Activated effector memory CD4-positive, alpha-beta T cell treated with anti-CD3 and anti-CD28 coated beads, Interleukin-2, amount 50 U/mL, for 16 hours (primary cell): ENCODE measurements around the gene DDR2.
"Not testable (repeated sequence)": the region's sequence is repeated elsewhere in the genome, so short reads cannot be mapped to it uniquely, and the experiment has no call there.

Experiments
- DNase-seq: peaks from one replicate; pipeline ENCODE4 v3.0.0-alpha.2; 2020

DDR2 gene

DNA sequence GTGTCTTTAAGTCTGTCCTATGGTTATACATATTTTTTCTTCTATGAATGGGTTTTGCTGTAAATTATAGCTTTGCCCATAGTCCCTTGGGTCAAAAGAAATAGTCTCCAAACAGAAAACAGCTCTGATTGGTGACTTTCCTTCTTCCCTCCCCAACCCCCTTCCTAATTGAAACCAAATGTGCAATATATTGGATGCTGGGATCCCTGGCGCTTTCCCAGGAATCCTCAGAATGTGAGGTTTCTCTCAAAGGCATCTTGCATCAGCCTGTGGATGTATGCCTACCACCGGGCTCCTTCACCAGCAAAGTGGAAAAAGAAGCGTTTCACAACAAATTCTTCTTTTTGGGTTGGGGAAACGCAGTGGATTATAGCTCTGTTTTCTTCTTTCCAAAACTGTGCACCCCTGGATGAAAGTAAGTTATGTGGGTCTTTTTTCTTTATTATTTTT, at the start of gene DDR2:
Gene DDR2 (plus strand): TSS at position 248 of the 450 bp plus-strand sequence. CDS start 86,600 bp downstream, outside the sequence.
- no peak for DNase-seq

DNA sequence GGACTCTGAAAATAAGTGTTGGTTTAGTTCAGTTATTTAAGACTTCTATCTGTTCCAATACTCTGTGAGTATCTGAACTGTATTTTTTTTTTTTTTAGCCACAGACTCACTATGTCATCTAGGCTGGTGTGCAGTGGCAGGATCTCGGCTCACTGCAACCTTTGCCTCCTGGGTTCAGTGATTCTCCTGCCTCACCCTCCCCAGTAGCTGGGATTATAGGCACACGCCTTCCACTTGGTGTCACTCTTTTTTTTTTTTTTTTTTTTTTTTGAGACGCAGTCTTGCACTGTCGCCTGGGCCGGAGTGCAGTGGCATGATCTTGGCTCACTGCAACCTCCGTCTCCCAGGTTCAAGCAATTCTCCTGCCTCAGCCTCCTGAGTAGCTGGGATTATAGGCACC, 49.4 kb upstream of the DDR2 start:
- DNase-seq, result not testable (repeated sequence)

DNA sequence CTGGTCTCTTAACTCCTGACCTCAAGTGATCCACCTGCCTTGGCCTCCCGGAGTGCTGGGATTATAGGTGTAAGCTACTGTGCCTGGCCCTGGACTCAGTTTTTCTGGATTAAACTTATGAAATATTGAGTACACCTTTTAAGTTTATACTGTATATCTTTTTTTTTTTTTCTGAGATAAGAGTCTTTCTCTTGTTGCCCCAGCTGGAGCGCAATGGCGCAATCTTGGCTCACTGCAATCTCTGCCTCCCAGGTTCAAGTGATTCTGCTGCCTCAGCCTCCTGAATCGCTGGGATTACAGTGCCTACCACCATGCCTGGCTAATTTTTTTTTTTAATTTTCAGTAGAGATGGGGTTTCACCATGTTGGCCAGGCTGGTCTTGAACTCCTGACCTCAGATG, 47.2 kb upstream of the DDR2 start:
- DNase-seq, result not testable (repeated sequence)

DNA sequence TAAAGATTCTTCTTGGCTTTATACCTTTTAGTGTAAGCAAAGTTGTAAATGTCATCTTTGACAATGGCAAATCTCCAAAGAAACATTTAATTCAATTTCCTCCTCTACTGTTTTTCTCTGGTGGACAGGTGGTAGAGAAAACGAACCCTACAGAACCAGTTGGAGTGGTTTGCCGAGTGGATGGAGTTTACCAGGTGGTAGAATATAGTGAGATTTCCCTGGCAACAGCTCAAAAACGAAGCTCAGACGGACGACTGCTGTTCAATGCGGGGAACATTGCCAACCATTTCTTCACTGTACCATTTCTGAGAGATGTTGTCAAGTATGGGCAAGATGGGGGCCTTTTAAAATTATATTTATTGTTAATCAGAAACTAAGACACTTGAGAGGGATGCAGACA, 44.9 kb upstream of the DDR2 start:
- no peak for DNase-seq

DNA sequence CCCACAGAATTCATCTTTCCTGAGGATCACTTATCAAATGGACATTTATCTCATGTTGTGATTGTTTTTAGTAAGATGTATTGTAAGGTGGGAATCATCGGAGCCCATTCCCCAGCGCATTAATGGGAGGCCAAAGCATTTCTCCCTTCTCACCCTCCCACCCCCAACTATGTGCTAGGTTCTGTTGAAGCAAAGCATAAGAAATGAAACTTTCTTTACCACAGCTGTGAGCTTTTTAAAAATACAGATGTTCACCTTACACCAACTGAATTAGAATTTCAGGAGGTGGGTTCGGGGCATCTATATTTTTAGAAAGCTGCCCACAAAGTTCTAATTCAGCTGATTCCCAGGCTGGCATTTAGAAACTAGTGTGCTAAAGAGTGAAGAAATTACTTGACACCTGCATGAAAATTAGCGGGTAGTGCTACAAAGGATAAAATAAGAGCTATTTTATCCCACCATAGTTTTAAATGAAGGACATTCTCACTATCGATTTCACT, 44.5 kb upstream of the DDR2 start:
- no peak for DNase-seq

DNA sequence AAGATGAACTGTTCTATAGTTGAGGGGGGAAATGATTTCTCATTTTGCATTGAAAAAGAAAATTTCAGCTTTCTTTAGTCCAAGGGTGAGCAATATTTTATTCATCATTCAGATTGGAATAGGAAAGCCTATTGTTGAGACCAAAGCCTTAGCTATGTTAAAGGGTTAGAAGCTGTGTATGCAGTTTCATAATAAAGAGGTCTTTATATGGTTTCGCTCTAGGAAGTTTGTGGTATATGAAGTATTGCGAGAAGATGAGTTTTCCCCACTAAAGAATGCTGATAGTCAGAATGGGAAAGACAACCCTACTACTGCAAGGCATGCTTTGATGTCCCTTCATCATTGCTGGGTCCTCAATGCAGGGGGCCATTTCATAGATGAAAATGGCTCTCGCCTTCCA, 42.2 kb upstream of the DDR2 start:
- DNase-seq, result no peak

DNA sequence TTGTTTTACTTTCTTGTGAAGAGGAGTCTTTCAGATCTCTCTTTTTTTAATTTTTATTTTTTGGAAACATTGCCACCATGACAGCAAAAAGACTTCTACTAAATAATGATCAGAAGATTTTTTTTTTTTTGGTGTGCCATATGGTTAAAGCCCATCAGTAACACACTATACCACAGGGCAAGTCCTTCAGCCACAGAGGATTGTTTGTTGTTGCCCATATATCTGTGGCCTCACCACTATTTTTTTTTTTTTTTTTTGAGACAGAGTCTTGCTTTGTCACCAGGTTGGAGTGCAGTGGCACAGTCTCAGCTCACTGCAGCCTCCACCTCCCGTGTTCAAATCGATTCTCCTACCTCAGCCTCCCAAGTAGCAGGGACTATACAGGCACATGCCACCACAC, 41.6 kb upstream of the DDR2 start:
- DNase-seq, result no peak

DNA sequence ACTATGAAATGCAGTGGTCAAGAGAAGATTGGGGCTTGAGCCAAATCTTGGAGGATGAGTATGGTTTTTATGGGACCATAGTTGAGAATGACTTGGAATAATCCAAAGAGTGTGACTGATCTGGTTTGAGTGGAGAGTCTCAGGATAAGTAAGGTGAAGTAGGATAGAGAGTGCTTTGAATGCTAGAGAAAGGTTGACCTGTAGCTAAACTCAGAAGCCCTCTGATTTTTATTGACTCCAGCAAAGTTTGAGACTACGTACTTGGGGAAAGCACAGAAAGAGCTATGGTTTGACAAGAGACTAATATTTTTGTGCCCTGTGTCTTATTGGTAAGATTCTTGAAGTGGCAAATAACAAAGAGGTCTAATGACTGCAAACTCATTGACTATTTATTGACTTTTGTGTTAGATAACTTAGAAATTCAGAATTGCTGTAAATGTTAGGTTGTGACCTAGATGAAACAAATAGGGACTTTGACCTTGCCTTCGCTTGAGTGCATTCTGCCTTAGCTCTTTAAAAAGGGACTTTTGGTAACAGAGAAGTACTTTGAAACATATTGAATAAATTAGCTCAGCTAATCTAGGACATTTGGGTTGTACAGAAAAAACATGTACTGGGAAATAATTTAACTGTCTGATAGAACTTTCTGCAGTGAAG, 35.6 kb upstream of the DDR2 start:
- no peak for DNase-seq

DNA sequence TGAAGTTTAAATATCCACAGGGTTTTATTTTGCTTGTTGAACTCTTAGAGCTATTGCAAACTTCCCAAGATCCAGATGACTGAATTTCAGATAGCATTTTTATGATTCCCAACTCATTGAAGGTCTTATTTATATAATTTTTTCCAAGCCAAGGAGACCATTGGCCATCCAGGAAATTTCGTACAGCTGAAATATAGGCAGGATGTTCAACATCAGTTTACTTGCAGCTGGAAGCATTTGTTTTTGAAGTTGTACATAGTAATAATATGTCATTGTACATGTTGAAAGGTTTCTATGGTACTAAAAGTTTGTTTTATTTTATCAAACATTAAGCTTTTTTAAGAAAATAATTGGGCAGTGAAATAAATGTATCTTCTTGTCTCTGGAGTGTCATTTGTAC, 32.8 kb upstream of the DDR2 start:
- no peak for DNase-seq

DNA sequence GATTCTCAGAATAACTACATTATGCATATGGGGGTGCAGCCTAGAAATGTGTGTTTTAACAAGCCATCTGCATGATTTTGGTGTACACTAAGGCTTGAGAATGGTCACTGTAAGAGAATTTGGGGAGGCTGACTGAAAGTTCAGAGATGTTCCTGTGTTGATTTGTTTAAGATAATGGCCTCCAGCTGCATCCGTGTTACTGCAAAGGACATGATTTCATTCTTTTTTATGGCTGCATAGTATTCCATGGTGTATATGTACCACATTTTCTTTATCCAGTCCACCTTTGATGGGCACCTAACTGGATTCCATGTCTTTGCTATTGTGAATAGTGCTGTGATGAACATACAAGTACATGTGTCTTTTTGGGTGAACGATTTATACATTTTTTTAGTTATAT, 29.1 kb upstream of the DDR2 start:
- DNase-seq, result not testable (repeated sequence)

DNA sequence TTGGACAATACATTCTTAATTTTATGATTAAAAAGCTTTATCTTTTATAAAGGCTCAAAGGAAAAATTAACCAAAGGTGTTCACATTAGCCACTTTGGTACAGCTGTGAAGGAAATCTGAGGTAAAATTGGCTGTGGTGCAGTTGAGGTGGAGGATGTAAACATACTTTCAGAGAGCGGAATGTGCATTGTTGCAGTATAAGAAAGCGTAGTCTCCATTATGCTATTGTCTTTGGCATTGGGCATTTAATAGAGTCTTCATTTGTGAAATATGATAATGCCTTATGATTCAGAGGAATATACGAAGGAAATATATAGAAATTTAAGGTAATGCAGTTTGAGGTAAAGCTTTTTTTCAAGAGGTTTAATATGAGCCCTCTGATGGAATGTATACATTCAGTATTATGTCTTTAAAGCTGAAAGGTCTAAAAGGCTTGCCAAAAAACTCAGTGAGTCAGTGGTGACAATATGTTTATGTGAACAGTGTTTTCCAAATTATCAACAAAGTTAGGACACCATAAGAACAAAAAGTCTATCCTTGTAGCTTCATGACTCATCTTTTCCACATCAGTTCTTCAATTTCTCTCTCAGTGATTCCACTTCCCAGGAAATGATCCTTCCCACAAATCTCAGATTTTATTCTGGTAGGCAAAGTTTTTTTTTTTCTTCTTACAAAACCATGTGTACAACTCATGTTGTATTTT, 26.9 kb upstream of the DDR2 start:
- no peak for DNase-seq

DNA sequence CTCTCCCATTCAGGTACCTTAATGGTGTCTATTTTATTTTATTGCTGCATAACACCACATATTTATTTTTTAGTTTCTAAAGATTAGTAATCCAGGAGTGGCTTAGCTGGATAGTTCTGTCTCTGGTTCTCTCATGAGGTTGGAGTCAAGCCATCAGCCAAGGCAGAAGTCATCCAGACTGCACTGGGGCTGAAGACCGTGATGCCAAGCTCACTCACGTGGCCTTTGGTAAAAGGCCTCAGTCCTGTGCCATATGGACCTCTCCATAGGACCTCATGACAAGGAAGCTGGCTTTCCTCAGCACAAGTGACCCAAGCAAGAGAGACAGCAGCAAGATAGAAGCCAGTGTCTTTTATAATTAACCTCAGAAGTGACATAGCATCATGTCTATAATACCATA, 23.0 kb upstream of the DDR2 start:
- no peak for DNase-seq

DNA sequence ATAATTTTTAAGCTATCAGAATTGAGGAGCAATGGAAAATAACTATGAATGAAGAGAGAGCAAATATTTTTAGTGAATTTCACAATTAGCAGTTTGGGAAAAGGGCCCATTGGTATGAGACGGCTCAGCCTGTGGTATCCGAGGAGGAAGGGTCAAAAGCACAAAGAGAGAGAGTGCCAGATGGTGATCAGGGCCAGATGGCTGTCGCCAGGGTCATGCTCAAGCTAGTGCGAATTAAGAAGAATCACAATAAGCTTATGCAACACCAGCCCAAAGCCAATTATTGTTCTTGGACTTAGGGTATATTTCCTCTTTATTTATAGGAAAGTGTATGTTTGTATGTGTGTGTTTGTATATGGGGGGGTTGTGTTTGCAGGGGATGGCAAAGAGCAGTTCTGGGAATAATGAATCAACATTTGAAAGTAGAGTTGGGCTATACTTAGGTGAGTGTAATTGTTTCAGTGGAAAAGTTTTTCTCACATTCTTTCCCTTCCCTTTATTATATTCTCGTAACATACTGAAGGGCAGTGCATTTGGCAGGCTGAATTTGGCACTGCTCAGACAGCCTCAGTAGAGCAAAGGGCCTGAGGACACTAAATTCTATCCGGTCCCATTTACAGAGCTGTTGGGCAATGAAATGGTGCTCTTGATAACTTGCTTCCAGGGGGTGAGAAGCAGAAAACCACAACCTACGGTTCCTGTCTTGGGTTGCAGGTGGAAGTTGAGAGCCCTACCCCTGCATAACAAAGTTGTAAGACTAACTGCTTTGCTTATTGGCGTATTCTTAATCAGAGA, 19.5 kb upstream of the DDR2 start:
- no peak for DNase-seq

DNA sequence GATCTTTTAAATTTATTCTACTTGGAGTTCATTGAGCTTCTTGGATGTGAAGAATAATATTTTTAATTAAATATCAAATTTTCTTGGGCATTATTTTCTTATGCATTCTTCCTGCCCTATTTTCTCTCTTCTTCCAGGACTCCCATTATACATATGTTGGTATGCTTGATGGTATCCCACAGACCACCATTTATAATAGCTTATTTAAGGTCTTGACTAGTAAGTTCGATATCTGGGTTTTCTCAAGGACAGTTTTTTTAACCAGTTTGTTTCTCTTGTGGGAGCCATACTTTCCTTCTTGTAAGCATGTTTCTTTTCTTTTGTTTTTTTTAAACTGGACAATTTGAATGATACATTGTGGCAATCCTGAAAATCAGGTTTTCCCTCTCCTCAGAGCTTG, 15.4 kb upstream of the DDR2 start:
- DNase-seq, result no peak

DNA sequence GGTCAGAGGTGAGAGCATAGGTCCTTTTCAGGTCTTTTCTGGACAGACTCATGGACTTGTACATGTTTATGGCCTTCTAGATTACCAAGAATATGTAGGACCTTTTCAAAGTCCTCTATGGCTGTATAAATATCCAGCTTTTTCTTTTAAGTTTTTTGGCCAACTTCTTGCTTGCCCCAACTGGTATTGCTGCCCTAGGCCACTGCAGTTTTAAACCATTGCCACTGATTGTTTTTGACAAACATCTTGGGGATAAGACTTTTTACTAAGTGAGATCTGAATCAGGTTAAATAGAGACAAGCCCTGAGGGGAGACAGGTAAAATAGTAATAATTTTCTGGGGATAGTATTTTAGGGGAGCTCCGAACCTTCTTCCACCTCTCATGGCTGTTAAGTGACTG, 14.8 kb upstream of the DDR2 start:
- DNase-seq, result no peak

DNA sequence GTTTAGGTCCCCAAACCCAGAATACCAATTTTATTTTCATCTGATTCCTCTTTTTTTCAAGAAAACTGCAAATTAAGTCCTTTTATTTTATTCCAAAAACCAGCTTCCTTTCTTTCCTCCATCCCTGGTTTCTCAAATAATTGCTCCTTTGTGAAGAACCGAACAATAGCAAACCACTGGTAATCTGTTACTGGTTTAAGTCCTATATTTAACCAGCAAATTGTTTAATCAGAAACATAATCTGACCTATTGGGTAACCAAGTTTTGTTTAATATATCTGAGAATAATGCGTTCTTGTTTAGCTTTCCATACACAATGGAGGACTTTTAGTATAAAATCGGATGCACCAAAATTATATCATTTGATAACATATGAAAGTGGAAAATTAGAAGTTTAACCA, 13.2 kb upstream of the DDR2 start:
- DNase-seq, result no peak

DNA sequence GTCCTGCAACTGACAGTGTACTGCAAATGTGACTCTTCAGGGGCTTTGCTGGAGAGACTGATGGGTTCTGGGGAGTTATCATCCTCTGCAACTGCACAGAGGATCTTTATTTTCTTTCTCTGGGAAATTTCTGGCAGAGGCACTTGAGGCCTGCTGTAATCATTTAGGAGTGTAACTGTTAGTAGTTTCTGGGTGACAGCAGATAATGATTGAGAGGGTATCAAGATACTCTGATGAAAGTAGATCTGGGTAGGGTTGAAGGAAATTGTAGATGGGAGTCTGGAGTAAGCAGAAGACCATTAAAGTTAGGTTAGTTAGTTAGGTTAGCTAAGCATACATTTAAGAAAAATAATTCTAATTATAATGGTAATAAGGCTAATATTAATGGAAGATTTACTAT, 11.0 kb upstream of the DDR2 start:
- DNase-seq, result no peak

DNA sequence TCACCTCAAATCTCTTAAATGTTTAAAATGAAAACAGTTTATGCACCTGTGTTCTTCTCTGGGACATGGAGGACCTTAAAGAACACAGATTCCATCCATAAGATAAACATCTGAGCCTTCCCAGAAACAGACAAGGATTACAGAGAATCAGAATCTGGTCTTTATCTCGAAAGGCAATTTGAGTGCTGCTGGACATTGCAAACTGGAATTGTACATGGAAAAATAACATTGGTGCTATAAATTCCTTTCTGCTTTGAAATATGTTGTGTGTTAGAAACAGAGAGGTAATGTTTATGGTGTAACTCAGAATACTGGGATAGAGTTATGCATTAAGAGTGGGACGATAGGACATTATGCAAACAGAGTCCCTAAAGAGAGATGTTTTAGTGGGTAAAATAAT, 6.6 kb upstream of the DDR2 start:
- no peak for DNase-seq

DNA sequence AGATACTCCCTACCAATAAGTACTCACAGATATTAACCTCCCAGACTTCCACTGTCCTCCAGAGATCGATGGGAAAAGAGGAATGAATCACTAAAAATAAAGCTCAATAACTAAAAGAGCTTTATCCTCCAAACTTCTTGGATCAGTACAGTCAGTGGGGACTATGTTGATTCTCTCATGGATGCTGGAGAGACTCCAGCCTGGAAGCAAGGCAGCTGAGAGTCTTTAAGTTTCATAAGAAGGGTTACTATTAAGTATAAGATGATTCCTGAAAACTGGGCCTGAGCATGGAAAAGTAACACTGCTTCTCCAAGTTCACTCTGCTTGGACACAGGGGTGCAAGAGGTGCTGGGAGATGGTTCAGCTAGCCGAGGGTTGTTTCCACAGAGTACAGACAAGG, 6.2 kb upstream of the DDR2 start:
- no peak for DNase-seq

DNA sequence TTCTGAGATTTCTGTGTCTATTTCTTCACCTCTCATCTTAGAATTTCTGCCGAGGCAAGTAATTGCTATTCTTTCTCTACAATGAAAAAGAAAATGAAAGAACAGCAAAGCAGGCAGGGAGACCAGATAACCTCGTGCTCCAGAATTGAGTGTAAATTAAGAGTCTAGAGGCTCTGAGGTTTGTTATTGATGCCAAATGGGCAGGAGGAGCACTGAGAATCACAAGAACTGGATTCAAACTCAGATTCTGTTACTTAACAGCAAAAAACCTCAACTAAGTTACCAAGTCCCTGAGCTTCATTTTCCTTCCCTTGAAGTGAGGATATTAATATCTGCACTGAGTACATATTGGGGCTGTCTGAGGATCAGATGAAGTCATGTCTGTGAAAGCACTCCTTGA, 5.5 kb upstream of the DDR2 start:
- DNase-seq, result no peak

DNA sequence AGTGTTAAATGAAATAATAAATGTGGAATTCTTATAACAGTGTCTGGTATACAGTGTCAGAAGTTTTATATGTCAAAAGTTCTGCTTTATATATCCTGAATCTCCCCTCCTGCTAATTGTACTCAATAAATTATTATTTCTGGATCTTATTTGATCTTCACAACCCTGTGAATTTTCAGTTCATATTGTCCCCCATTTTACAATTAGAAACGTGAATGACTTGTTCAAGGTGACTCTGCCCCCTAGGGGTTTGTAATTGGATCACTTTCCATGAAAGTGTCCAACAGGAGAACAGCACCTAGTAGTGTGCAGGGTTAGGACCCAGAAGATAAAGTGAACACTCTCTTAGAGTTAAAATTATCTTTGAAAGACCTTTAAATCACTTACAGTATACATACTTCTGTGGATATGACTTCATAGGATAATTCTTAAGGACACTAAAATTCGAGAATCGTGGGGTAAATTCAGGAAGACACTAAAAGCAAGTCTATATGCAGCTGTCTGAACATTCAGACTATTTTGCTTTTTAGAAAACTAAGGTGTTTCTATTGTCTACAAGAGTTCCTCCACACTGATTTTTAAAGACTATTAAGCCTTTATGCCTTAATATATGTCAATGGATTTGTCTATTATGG, 4.5 kb upstream of the DDR2 start:
- DNase-seq, result no peak

DNA sequence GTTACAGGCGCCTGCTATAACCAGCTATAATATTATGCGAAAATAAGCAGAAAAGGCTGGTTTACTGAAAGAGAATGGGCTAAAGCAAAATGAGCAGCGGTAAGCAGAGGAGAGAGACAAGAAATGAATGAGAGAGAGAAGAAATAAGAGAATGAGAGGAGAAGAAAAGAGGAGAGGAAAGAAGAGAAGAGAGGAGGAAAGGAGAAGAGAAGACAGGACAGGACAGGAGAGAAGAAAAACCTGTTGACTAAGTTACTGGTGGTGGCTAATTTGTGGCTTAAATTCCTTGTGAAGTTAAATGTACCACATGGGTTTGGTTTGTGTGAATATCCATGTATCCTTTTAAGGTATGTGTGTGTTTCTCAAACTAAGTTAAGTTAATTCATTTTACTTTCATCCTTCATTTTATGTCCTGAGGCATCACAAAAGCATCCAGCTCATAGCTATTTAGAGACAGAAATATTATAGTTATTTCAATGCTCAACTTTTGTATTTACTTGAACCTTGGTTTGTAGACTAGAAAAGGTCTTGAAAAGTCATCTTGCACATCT, 3.1 kb upstream of the DDR2 start:
- no peak for DNase-seq

DNA sequence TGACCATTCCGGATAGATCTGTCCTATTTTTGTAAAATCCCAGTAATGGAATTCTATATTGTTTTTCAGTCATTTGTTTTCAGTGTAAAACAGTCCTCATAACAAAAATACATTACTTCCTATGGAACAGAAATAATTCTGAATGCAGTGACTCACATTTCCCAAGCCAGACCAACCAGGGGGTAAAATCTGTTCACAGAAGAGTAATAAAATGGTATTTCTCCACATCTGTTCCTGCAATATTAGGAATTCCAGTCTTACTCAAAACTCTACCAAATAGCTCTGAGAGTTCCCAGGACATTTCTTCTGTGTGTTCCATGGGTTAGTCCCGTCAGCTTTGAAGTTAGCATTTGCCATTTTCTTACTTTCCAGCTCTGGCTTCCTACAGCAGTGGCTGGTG, 2.6 kb upstream of the DDR2 start:
- DNase-seq, result no peak
